ENCODE results near the gene NDUFAF2. TPM values are rescaled to one million over a fixed set of nuclear protein-coding genes. Genes with fewer than 3 reads are reported as not detected.

Gene NDUFAF2
- total RNA-seq, 1 experiment from 2014 or later: 74.3 TPM

- DNase-seq (ENCODE audit: low spot score): peak; percentile 10
Observed at GRCh38 chr5:61120534-61120933, 175.5 kb downstream of the NDUFAF2 start.

GRCh38 chr5:61123145-61123544, 178.1 kb downstream of the NDUFAF2 start:
- no peak for DNase-seq (ENCODE audit: low spot score)

DNA sequence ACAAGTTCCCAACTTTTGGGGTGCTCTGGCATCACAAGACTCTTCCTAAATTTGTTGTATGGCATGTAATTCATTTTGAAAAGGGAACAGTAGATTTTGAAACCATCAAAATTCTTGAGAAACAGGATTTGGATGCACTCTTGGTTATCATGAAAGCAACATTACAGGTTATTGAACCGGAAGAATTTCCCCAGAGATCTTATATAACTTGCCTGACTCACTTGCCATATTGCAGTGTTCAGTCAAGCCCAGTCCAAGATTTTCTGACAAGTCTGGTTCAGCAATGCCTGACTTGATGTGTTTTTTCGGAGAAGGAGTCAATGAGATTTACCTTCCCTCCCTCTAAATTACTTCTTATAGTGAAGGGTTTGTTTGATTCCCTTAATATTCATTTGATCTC, 185.3 kb downstream of the NDUFAF2 start:
- no peak for DNase-seq (ENCODE audit: low spot score)

GRCh38 chr5:61132559-61132958, 187.6 kb downstream of the NDUFAF2 start:
- peak; percentile 57 for DNase-seq (ENCODE audit: low spot score)

DNA sequence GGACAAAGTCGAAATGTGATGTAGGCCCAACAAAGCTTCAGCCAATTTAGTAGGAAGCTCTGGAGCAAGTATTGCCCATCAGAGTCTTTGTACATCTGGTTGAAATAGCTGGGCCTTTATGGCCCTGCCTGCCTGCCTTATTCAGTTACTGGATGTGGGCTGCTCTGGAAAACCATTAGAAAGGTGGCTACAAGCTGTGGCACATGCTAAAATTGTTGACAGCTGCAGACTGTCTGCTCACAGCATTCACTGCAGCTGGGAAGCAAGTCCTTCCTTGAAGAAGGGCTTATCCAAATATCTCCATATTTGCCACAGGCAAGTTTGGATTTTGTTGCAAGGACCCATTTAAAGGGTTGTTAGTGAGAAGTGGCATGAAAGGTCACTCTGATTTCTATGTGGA, 192.8 kb downstream of the NDUFAF2 start:
- no peak for DNase-seq (ENCODE audit: low spot score)

- no peak for DNase-seq (ENCODE audit: low spot score)
Observed at GRCh38 chr5:61139094-61139873, 194.3 kb downstream of the NDUFAF2 start.

- DNase-seq (ENCODE audit: low spot score): no peak
Observed at GRCh38 chr5:61139931-61140330, 194.9 kb downstream of the NDUFAF2 start.

DNA sequence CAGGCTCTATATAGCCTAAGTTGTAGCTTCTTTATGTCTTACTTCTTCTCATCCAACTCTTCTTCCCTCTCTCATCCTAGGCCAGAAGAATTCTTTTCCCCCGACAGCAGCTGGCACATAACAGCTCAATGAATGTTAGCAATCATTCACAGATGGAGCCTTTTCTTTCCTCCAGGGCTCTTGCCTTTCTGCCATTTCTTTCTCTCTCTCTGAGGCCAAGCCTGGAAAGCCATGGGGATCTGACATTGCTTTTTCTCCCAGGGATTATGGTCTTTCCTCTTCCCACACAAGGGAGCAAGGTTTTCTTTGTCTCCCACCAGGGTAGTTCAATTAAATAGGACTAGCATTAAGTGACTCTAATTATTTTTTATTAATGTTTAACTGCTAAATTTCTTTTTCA, 196.8 kb downstream of the NDUFAF2 start:
- no peak for DNase-seq (ENCODE audit: low spot score)

DNA sequence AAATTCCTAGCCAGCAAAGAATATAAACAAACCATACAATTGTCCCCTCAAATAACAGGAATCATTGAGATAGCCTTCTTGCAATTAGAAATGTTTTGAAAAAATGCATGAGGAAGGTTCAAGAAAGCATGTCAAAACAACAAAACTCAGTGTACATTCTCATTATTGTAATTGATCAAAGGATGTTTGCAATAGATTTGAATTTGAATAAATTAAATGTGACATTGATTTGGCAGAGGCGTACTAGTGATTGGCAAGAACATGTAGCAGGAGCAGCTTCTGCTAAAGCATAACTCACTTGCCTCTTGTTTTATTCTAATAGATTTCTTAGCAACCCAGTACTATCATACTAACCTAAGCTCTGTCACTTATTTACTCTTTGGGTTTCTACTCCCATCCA, 197.4 kb downstream of the NDUFAF2 start:
- no peak for DNase-seq (ENCODE audit: low spot score)

DNA sequence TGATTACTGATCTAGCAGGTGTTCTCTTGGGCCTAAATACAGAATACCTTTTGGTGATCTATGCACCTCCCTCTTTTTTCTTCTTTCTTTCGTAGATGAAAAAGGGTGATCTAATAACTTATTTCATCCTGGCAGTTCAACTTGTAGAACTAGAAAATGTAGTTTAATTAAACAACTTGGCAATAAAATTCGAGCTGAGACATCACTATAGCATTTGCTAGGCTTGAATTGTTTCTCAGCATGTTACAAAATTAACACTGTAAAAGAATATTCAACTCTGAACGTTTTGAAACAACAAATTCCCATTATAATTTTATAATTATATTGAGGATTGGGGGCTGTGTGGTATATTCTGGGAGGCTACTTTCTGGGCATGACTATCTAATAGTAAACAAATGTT, 197.8 kb downstream of the NDUFAF2 start:
- DNase-seq (ENCODE audit: low spot score): no peak

DNA sequence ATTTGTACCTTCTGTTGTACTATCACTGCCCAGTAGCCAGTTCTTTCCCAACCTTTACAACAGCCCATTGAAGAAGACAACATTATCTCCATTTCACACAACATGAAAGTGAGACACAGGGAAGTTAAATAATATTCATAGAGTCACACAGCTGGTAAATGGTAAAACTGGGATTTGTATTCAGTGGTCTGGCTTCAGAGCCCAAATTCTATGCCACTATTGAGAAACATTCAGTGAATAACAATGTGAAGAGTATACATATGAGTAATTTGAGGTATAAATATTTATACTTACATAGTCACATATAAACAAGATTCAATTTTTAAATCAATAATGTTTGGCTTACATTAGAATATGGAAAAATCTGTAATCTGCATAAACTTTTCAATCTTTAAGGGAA, 203.5 kb downstream of the NDUFAF2 start:
- DNase-seq (ENCODE audit: low spot score): no peak

- no peak for DNase-seq (ENCODE audit: low spot score)
Observed at GRCh38 chr5:61151893-61152292, 206.9 kb downstream of the NDUFAF2 start.

DNA sequence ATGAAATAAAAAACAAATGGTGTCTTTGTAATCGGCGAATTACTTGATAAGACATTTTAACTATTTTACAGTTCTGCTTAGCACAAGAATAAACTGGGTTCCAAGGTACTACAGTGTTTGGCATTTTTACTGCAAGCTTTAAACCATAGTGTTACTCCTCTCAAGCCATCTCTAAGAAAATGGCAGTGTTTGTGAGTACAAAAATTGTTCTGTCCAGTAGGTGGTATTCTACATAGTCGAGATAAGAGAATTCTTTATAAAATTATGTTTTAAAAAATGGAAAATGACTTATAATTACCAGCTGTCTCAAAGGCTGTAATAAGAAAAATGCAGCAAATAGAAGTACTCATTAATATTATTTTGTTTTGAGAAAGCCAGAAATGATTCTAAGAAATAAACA, 214.1 kb downstream of the NDUFAF2 start:
- no peak for DNase-seq (ENCODE audit: low spot score)

GRCh38 chr5:61159836-61160235, 214.8 kb downstream of the NDUFAF2 start:
- no peak for DNase-seq (ENCODE audit: low spot score)

- DNase-seq (ENCODE audit: low spot score): no peak
Observed at GRCh38 chr5:61160497-61160896, 215.5 kb downstream of the NDUFAF2 start.

DNA sequence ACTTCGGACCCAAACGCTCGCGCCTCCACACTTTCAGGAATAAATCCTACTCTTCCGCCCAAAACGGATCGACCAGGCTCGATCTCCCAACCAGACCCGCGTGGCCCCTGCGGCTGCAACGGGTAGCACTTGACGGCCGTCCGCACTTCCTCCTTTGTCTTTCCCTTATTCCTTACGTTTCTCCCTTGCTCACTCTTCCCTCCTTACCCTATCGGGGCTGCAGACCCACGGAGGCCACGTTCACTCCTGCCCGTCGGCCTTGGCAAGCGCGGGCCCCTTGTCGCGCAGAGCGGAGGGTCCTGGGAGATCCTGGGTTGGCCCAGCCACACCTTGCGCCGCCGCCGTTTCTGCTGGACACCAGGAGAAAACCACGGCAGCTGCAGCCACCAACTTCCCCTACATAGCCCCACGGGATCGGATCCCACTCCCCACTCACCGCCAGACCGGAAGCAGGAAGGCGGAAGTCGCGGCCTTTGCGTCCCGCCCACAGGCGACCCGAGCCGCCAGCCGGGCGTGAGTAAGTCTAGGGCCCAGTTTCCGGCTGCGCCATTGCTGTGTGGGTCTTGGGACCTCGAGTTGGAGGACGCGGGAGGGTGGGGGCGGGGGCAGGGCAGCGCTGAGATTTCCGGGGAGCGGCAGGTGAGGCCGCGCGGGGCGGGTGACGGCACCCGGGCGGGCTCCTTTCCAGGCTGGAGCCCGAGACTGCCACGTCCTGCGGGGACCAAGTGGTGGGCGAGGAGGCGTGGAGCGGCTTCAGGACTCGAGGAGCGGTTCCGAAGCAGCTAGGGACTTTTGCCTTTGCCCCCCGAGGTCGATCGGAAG, 217.2 kb downstream of the NDUFAF2 start, which contains the start of gene SMIM15:
Gene SMIM15, minus strand, starts transcription at position 459 of the 822 bp plus-strand sequence. CDS start 2,297 bp downstream, outside the sequence.
- DNase-seq (ENCODE audit: low spot score): peak; percentile 85

GRCh38 chr5:61162832-61163567, 218.0 kb downstream of the NDUFAF2 start:
- DNase-seq (ENCODE audit: low spot score): peak; percentile 22

GRCh38 chr5:61163905-61164304, 218.9 kb downstream of the NDUFAF2 start:
- DNase-seq (ENCODE audit: low spot score): no peak

GRCh38 chr5:61167382-61167781, 222.4 kb downstream of the NDUFAF2 start:
- peak; percentile 52 for DNase-seq (ENCODE audit: low spot score)

- no peak for DNase-seq (ENCODE audit: low spot score)
Observed at GRCh38 chr5:61168951-61169350, 223.9 kb downstream of the NDUFAF2 start.

DNA sequence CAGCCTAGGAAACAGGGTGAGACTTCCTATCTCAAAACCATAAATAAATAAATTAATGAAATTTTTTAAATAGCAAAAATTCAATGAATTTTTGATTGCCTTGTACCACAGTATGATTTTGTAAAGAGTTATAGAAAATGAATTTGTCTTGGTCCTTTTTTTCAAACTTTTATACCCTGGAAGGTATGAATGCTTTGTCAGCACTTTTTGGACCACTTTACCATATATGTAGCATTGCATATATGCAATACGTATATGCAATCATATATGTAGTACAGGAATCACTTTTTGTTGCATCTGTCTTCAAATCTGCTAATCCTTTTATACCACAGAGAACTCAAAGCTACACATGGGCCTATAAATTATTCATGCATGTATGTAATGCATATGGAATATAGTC, 226.5 kb downstream of the NDUFAF2 start:
- DNase-seq (ENCODE audit: low spot score): no peak

GRCh38 chr5:61176631-61177030, 231.6 kb downstream of the NDUFAF2 start:
- no peak for DNase-seq (ENCODE audit: low spot score)

All from A172 (cell line).